AG08395 (cell line): ENCODE results near the gene PITRM1.
"Not testable (repeated sequence)": the region's sequence is repeated elsewhere in the genome, so short reads cannot be mapped to it uniquely, and the experiment has no call there.

Source experiments
- DNase-seq: peaks from one replicate; pipeline ENCODE4 v3.0.0; 2012; ENCODE audit warnings: mixed read lengths, low spot score

The PITRM1 gene

GRCh38 chr10:3197348-3198003 is 24.9 kb upstream of the PITRM1 start:
- peak; percentile 96 for DNase-seq

- no peak for DNase-seq
Measured at GRCh38 chr10:3196958-3197347, 24.4 kb upstream of the PITRM1 start.

GRCh38 chr10:3196482-3196881 is 23.9 kb upstream of the PITRM1 start:
- DNase-seq = no peak

GRCh38 chr10:3195726-3196125 is 23.1 kb upstream of the PITRM1 start:
- no peak for DNase-seq

- no peak for DNase-seq
Measured at GRCh38 chr10:3195286-3195685, 22.7 kb upstream of the PITRM1 start.

DNA sequence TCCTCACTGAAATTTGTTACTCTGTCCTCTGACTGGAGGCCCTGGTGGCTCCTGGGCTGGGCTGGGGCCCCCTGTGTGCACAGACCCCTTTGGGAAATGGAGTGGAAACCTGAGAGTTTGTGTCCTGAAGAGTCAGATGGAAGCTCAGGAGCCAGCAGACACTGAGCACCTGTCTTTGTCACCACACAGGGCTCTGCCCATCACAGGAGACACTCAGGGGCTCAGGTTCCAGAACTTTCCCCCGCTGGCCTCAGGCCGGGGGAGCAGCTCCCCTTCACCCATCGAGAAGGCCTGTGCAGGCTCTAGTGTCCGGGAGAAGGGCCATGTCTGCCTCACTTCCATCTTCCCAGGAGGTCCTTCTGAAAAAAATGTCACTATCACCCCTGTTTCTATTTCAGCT is 22.3 kb upstream of the PITRM1 start:
- DNase-seq = no peak

DNA sequence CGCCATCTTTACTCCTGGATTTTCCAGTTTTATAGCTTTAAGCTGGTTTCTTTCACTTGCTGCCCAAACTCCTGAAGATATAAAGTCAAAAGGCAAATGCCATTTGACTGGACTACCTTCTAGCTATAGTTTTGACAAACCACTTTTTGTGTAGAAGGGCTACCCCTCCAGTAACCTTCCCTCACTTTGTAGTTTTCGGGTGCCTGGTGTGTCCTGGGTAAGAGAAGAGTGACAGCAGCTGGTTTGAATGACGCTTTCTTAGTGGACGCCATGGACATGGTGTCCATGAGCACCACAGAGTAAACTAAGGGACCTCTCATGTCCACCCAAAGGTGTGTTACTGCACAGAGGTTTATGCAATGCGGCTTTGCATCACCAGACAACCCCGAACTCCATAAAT is 21.2 kb upstream of the PITRM1 start:
- no peak for DNase-seq

DNA sequence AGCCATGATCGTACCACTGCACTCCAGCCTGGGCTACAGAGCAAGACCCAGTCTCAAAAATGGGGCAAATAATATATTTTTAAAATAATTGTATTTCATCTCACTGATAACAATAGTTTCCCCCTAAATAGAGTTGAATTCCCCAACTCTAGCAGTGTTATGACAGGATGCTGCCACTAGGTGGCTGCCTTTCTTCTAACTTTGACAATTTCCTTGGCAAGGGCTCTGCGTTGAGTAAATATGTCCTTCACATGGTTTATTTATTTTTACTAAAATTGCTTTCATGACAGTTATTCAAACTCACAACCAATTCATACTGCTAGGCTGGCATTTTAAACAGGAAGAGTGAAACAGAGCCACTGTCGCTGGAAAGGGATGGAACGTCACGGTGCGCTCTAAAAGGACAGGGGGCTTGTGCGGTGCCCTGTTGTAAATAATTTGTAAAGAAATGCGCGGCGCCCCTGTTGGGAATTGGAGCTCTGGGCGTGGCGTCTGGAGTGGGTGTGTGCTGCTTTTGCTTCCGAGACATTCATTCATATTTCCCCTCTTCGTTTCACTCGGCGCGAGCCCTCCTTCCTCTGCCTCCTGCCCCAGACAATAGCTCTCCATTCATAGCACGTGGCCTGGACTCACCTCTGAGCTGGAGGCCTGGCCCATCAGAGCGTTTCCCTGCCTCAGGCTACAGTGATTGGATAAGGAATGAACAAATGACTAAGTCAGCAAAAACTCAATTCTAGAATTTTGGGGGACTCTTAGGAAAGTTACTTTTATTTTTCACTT is 20.5 kb upstream of the PITRM1 start:
- peak; percentile 74 for DNase-seq

- DNase-seq = no peak
Measured at GRCh38 chr10:3190817-3191216, 18.2 kb upstream of the PITRM1 start.

GRCh38 chr10:3187229-3187628 is 14.6 kb upstream of the PITRM1 start:
- DNase-seq = not testable (repeated sequence)

DNA sequence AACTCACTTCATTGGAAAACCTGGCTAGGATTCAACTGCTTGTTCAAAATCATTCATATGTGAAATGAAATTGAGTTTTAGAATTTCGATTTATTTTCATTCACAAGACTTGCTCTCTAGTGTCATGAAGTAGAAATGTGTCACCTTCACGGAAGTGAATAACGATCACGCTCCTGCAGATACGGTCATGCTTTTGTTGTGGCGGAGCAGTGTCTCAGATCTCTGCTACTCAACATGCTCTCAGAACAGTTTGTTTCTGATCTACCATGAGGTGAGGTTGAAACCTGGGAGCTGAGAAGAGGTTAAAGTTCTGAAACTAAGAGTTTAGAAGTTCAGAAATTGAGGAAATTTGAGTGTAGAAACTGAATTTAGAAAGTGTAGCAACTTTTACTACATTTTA is 13.8 kb upstream of the PITRM1 start:
- DNase-seq = no peak

GRCh38 chr10:3185386-3185785 is 12.8 kb upstream of the PITRM1 start:
- no peak for DNase-seq

- no peak for DNase-seq
Measured at GRCh38 chr10:3180355-3181025, 7.9 kb upstream of the PITRM1 start.

- DNase-seq = no peak
Measured at GRCh38 chr10:3179174-3179573, 6.6 kb upstream of the PITRM1 start.

DNA sequence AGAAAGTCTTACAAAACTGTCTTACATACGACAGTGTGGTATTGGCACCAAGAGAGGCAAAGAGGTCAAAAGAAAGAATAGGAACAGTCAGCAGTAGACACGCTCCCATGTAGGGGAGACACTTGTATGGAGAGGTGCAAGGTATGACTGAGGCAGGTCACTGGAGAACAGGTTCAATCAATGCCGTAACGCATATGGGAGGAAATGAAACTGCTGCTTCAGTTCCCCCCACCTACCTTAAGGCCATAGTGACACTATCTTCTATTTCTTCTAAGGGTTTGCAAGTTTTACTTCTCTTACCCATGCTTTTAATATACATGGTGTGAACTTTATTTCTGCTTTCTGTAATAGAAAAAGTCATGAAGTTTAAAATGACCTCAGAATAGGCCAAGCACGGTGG is 5.5 kb upstream of the PITRM1 start:
- DNase-seq = no peak

- DNase-seq = no peak
Measured at GRCh38 chr10:3173171-3173878, 743 bp upstream of the PITRM1 start.

DNA sequence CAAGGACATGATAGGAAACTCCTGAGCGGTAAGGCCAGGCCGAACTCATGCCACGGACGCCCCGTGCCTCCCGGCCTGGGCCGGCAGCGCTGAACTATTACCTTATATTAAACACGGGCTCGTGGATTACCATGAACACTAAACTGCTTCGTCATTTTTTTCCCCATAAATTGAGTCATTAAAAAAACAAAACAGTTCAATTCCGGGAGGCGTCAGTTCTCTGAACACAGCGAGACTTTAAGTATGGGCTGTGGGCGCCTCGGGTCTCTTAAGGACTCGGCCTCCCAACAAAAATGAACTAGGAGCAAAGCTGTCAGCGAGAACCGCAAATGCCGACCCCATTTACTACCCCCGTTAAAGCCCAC is 519 bp downstream of the PITRM1 start:
- DNase-seq = peak; percentile 39

GRCh38 chr10:3171488-3171887 is 1.1 kb downstream of the PITRM1 start:
- not testable (repeated sequence) for DNase-seq

DNA sequence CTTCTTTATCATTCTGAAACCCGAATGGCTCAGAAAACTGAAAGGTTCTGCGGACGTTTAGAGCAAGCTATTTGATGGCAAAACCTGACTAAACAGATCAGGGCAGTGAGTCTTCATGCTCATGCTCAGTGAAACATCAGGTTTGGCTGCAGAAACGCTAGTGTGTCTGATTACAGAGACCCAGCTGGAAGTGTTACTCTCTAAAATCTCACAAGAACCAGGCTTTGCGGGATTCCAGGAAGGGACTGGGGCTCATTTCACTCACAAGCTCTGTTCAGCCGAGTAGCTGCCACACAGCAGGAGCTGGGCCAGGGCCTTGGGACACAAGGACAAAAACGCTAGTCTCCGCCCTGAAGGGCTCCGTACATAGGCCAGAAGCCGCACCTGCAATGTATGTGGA is 2.9 kb downstream of the PITRM1 start:
- DNase-seq = no peak

DNA sequence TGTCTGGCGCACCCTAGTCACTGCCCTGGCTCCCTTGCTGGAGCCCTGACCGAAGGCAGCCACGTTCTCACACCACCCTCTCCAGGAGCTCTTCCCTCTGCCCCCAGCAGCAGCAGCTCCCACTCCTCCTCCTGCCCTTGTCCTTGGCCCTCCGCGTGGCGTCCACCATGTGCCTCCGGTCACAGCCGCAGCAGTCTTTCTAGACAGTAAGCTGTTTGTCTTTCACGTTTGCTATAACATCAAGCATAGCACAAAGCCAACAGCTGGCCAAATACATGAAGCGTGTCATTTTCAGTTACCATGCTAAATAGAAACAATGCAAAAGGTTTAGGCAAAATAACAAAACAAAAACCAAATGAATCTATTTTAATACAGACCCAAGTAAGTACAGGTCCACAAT is 3.3 kb downstream of the PITRM1 start:
- DNase-seq = no peak

DNA sequence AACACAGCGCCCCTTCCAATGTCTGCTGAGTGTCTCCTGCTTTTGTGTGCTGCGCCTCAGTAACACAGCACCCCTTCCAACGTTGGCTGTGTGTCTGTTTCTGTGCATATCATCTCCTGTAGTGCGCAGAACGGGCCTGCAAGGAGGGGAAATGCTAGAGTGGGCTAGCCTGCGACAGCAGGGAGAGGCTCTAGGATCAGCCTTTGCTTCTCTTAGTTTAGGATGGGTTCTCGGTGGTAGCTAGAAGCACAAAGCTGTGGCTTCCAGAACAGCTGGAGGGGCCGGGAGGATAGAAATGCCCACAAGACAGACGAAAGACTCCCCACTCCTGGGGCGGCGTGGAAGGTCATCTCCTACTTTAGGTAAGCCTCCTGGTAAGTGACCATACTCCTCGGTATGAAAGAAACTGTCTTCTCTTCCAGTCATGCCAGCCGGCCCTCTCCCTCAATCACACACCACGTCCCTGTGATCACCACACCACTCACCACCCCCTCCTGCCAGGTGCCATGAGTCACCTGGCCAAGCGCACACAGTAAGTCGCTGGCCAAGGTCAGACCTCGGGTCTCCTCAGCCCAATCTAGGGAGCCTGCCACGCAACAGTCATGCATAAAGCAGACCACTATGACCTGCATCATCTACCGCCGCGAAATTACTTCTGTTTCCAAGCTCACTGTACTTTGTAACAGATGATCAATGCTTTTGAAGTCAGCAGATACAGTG is 4.8 kb downstream of the PITRM1 start:
- DNase-seq = no peak
